Fibroblast of skin of right quadriceps (primary cell): ENCODE results near the gene CBFA2T2.
"Not testable (repeated sequence)": the region's sequence is repeated elsewhere in the genome, so short reads cannot be mapped to it uniquely, and the experiment has no call there.

Experiments
- DNase-seq: peaks from one replicate; pipeline ENCODE4 v3.0.0-alpha.2; 2013

CBFA2T2 gene

GRCh38 chr20:33508015-33508414 lies 18.1 kb downstream of the CBFA2T2 start:
- DNase-seq, result not testable (repeated sequence)

GRCh38 chr20:33509057-33509456 lies 19.2 kb downstream of the CBFA2T2 start:
- not testable (repeated sequence) for DNase-seq

- DNase-seq, result not testable (repeated sequence)
Observed at GRCh38 chr20:33511876-33512275, 22.0 kb downstream of the CBFA2T2 start.

GRCh38 chr20:33515569-33516216 lies 25.8 kb downstream of the CBFA2T2 start:
- no peak for DNase-seq

- peak; percentile 21 for DNase-seq
Observed at GRCh38 chr20:33516882-33517281, 27.0 kb downstream of the CBFA2T2 start.

GRCh38 chr20:33518071-33518470 lies 28.2 kb downstream of the CBFA2T2 start:
- DNase-seq, result peak; percentile 85

GRCh38 chr20:33521461-33521860 lies 31.6 kb downstream of the CBFA2T2 start:
- no peak for DNase-seq

GRCh38 chr20:33522256-33522820 lies 32.4 kb downstream of the CBFA2T2 start:
- no peak for DNase-seq

- peak; percentile 26 for DNase-seq
Observed at GRCh38 chr20:33524261-33524660, 34.4 kb downstream of the CBFA2T2 start.

- DNase-seq, result no peak
Observed at GRCh38 chr20:33526769-33527168, 36.9 kb downstream of the CBFA2T2 start.

GRCh38 chr20:33531047-33531877 lies 41.4 kb downstream of the CBFA2T2 start:
- peak; percentile 60 for DNase-seq

- no peak for DNase-seq
Observed at GRCh38 chr20:33531885-33532284, 42.0 kb downstream of the CBFA2T2 start.

- DNase-seq, result no peak
Observed at GRCh38 chr20:33532753-33533459, 43.0 kb downstream of the CBFA2T2 start.

- DNase-seq, result not testable (repeated sequence)
Observed at GRCh38 chr20:33535717-33536116, 45.8 kb downstream of the CBFA2T2 start.

- DNase-seq, result no peak
Observed at GRCh38 chr20:33537608-33538007, 47.7 kb downstream of the CBFA2T2 start.

GRCh38 chr20:33539129-33539528 lies 49.2 kb downstream of the CBFA2T2 start:
- peak; percentile 44 for DNase-seq

- DNase-seq, result no peak
Observed at GRCh38 chr20:33540427-33540826, 50.5 kb downstream of the CBFA2T2 start.

GRCh38 chr20:33541074-33541473 lies 51.2 kb downstream of the CBFA2T2 start:
- DNase-seq, result no peak

GRCh38 chr20:33541797-33542196 lies 51.9 kb downstream of the CBFA2T2 start:
- no peak for DNase-seq

GRCh38 chr20:33545763-33546162 lies 55.9 kb downstream of the CBFA2T2 start:
- no peak for DNase-seq

GRCh38 chr20:33549229-33549999 lies 59.5 kb downstream of the CBFA2T2 start:
- DNase-seq, result no peak

- DNase-seq, result no peak
Observed at GRCh38 chr20:33551778-33552177, 61.9 kb downstream of the CBFA2T2 start.
